ENCODE results near the gene KLF17.
"Not testable (repeated sequence)": the region's sequence is repeated elsewhere in the genome, so short reads cannot be mapped to it uniquely, and the experiment has no call there.

Gene KLF17

DNA sequence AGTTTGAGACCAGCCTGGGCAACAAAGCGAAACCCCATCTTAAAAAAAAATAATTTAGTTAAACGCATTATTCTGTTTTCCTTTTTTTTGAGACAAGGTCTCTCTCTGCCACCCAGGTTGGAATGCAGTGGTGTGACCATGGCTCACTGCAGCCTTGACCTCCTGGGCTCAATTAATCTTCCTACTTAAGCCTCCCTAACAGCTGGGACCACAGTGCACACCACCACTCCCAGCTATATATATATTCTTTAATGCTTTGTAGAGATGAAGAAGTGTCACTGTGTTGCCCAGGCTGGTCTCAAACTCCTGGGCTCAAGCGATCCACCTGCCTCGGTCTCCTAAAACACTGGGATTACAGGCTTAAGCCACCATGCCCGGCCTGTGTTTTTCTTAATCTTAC is 7.7 kb upstream of the KLF17 start:
- no peak for DNase-seq

DNA sequence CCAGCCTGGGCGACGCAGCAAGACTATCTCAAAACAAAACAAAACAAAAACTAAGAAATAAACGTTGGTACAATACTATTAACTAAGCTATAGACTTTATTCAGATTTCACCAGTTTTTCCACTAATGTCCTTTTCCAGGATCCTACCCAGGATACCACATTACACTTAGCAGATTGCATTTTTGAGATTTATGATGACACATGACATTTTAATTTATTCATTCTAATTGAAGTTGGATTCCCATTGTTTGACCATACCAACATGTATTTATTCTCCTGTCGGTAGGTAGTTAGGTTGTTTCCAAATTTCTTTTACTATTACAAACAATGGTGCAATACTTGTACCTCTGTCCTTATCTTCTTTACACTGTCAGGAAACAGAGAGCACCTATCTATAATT is 6.8 kb upstream of the KLF17 start:
- DNase-seq: no peak

DNA sequence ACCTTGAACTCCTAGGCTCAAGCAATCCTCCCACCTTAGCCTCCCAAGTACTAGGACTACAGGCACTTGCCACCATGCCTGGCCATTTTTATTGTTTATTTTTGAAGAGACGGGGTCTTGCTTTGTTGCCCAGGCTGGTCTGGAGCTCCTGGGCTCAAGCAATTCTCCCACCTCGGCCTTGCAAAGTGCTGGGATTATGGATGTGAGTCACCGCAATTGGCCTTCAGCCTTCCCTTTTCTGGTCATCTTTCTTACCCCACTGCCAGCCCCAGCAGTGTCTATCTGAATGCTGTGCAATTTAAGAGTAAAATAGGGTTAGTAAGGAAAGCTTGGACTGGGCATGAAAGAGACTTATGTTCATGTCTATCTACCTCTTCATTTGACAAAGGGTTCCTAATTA is 6.1 kb upstream of the KLF17 start:
- no peak for DNase-seq

DNA sequence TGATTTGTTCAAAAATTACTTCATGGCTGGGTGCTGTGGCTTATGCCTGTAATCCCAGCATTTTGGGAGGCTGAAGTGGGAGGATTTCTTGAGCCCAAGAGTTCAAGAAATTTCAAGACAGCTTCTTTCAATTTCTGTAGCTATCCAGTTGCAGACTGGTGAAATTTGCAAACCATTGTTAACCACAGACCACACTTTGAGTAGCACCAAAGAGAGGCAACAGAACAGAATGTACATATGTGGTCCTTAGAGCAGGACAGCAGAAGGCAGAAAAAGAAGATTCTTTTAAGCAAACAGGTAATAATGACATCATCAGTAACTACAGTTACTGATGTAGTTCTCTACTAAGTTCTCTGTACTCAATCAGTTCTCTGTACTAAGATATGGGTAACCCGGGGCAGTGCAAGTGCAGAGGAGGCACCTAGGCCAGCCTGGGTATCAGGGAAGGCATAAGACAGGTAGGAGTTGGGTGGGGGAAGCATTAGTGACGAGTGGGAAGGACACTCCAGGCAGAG is 5.5 kb upstream of the KLF17 start:
- DNase-seq: no peak

DNA sequence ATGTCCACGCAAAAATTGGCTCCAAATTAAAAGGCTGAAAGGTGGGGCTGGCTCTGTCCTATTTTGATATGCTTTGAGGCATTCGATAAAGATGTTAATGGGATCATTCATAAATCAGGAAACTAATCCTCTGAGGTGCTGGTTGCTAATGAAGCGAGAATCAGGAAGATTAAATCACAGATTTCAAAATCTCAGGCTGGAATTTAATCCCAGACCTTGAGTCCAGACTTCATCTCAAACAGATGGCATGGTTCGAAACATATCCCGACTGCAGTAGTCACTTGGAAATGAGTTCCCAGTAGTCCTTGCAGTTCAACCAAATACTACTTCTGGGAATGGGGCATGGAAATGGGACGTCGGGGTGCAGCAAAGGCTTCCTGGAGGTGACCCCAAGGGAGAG is 4.5 kb upstream of the KLF17 start:
- no peak for DNase-seq

DNA sequence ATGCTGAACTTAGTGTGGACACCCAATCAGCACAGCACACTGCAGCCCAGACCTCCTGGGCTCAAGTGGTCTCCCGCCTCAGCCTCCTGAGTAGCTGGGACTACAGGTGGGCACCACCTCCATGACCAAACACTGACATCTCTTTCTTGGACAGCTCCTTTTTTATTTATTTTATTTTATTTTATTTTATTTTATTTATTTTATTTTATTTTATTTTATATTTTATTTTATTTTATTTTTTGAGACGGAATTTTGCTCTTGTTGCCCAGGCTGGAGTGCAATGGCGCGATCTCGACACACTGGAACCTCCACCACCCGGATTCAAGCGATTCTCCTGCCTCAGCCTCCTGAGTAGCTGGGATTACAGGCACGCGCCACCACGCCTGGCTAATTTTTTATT is 1.3 kb upstream of the KLF17 start:
- not testable (repeated sequence) for DNase-seq

DNA sequence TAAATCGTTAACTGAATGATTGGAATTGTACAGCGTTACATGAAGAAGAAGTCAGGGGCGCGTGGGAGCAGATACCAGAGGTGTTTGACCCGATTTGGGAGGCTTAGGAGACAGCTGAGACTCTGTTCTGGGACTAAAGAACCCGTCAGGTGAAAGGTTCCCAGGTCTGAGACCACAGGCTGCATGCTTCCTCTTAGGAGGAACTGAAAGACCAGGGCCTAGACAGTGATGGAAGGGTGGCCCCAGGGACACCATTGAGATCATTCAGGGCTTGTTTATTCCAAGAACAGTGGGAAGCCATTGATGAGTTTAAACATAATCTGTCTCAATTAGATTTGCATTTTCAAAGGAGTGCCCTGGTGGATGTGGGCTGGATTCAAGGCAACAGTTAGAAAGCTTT is 904 bp downstream of the KLF17 start:
- no peak for DNase-seq

DNA sequence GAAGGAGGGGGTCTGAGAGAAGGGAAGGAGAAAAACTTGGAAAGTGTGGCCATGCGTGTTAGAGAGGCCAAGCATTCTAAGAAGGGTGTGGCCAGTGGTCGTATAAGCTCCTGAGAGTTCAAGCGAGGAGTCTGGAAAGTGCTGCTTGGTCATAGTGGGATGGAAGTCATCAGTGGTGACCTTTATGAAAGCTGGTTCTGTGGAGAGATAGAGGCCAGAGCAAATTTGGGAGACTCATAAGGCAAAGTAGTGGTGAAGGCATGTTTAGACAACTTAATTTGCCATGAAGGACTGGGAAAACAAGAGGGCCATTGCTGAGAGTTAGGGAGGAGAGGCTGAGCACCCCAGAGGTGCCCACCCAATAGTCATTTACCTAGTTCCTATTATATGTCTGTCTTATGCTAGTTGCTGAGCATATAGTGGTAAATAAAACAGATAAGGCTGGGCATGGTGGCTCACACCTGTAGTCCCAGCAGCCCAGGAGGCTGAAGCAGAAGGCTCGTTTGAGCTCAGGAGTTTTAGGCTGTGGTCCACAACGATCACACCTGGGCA is 1.9 kb downstream of the KLF17 start:
- no peak for DNase-seq

DNA sequence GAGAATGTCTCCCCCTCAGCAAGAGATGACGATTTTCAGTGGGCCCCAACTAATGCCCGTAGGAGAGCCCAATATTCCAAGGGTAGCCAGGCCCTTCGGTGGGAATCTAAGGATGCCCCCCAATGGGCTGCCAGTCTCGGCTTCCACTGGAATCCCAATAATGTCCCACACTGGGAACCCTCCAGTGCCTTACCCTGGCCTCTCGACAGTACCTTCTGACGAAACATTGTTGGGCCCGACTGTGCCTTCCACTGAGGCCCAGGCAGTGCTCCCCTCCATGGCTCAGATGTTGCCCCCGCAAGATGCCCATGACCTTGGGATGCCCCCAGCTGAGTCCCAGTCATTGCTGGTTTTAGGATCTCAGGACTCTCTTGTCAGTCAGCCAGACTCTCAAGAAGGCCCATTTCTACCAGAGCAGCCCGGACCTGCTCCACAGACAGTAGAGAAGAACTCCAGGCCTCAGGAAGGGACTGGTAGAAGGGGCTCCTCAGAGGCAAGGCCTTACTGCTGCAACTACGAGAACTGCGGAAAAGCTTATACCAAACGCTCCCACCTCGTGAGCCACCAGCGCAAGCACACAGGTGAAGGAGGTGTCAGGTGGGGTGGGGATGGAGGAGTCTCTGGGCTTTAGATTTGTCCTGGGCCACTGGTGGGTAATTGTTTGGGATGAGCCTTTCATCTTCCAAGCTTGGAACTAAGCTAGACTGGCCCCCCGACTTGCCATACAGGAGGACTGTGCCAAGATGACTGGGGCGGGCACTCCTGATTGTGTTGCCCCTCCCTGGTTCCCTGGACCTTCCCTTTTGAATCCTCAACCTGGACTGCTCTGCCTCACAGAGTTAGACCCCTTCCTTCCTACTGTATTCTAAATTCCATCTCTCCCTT is 11.2 kb downstream of the KLF17 start:
- DNase-seq: no peak

DNA sequence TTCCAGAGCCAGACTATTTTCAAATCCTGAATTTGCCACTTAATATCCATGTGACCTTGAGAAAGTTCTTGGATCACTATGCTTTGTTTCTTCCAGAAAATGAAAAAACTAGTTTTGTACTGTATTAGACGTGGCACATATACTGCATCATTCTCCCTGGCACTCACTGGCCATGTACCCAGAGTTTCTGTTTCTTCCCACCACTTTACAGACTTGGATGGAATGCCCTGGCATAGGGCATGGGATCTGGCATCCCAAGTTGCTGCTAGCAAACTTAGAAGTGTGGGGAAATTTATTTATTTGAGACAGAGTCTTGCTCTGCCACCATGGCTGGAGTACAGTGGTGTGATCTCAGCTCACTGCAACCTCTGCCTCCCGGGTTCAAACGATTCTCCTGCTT is 12.8 kb downstream of the KLF17 start:
- no peak for DNase-seq

DNA sequence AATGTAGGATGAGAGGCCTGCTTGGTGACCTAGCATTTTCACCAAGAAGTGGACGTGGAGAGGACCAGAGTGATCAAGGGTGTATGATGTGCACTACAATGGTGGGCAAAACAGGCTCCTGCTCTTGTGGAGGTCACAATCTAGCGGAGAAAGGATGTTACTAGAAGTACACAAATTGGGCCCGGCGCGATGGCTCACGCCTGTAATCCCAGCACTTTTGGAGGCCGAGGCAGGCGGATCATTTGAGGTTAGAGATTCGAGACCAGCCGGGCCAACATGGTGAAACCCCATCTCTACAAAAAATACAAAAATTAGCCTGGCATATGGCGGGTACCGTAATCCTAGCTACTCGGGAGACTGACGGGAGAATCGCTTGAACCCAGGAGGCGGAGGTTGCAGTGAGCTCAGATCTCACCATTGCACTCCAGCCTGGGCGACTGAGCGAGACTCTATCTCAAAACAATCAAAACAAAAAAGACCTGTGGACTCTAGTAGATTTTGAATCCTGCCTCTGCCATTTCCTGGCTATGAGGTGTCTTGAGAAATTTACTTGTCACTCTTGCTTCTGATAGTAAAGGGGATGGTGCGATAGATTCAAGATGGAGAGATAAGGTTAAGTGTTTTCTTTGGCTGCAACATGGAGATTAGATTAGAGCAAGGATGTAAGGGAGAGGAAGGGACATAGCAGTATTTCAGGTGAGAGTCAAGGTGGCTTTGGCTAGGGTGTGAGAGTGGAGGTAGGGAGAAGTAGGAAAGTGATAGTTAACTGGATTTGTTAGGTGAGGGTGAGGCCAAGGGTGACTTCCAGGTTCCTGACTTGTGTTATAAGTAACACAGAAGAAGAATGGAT is 15.7 kb downstream of the KLF17 start:
- DNase-seq: no peak

DNA sequence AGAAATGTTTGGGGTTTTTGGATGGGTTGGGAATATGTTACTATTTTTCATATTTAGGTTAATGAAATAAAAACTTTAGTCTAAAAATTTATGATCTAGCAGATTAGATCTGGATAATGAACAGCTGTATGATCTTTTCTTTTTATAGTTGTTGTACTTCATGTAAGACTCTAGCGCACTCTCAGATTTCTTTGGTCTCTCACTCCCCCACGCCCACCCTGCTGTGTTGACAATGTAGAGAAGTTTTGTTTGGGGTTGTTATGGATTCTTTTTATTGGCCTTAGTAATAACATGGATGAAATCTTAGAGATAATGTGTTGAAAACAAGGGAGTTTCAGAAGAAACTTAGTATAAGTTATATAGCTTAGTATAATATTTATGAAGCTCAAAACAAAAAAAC is 17.3 kb downstream of the KLF17 start:
- no peak for DNase-seq

DNA sequence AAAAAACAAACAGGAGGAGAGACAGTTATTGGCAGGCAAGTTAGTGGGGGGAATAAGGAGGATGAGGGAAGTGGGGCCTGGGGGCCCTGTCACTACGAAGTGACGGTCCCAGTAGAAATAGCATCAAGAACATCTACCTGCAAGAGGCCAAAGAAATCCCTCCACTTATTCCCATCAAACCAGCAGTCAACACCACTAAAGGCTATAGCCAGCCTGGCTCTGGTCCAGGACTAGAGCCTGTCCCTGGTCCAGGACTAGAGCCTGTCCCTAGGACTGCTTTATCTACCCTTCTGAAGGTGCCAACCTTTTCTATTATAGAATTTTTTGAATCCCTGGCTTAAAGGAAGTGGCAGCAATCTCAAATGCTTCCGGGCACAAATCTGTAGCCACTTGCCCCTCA is 19.6 kb downstream of the KLF17 start:
- no peak for DNase-seq

DNA sequence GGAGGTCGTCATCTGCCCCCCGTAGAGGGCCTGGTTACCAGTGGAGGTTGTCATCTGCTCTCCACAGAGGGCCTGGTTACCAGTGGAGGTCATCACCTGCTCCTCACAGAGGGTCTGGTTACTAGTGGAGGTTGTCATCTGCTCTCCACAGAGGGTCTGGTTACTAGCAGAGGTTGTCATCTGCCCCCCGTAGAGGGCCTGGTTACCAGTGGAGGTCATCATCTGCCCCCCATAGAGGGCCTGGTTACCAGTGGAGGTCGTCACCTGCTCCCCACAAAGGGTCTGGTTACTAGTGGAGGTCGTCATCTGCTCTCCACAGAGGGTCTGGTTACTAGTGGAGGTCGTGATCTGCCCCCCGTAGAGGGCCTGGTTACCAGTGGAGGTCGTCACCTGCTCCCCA is 20.9 kb downstream of the KLF17 start:
- not testable (repeated sequence) for DNase-seq

DNA sequence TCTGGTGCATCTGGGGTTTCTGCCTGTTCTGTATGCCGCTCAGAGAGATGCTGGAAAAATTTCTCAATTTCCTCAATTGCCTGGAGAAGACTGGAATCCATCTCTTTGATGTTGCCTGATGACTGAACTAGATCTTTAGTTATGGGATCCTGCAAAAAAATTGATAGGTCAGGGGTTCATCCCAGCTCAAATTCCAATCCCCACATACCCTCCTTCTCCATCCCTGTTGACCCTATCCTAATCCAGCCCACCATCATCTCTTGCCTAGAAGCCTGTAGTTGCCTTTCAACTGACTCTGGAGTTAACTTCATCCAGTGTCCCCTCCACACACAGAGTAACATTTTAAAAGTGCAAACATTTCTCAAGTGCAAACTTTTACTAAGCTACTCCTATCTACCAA is 22.9 kb downstream of the KLF17 start, which contains the start of gene KLF18:
Gene KLF18 (minus strand): TSS at position 101 of the 400 bp plus-strand sequence. CDS start 0 bp downstream, at position 101.
- DNase-seq: no peak

DNA sequence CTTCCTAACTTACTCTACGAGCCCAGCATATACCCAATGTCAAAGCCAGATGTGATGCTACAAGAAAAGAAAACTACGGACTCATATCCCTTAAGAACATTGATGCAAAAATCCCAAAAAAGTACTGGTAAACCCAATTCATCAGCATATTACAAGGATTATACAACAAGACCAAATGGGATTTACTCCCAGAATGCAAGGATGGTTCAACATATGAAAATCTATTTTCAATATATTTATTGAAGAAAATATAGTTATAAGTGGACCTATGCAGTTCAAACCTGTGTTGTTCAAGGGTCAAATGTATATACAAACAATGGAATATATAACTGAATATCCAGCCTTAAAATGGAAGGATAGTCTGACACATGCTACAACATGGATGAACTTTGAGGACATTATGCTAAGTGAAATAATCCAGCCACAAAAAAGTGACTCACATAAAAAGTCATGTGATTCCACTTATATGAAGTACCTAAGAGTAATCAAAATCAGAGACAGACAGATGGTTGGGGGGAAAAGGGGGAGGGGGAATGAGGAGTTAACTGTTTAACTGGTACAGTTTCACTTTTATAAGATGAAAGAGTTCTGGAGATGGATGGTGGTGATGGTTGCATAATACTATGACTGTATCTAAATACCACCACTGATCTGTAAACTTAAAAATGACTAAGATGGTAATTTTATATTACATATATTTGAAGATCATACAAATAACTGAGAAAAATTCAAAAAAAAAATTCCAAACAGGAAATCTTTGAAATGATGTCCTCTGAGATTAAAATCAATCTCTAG is 26.5 kb downstream of the KLF17 start:
- no peak for DNase-seq

DNA sequence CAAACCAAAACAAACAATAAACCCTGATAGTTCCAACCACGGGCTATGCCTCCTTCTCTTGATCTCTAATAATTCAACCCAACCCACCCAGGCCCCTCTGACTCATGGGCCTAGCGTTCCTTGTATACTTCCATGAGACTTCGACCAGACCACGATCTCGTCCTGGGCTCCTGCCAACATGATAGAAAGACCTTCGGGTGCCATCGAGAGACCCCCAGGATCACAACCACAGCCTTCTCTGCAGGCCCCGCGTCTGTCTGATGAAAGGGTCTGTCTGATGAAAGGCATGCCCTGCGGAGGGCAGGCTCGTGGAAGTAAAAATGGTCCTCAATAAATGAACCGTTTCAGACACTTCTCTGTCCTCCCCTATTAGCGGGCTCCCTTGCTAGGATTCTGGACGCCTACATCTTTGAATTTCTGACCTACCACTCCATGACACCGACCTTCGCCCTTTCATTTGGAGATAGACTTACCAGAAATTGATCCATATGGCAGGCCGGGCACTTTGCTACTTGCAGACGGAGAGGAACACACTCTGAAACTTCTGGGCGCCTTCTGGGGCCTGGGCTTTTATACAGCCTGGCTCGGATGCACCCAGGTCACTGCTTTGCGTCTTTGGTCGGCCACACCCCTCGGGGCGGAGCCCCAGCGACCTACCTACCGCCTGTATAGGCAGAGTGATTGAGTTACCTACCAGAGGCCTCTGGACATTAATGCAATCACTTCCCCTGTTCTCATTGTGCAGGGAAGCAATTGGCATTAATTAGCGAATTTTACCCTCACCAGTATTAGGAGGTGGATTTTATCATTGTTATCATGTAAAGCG is 28.1 kb downstream of the KLF17 start:
- DNase-seq: no peak

DNA sequence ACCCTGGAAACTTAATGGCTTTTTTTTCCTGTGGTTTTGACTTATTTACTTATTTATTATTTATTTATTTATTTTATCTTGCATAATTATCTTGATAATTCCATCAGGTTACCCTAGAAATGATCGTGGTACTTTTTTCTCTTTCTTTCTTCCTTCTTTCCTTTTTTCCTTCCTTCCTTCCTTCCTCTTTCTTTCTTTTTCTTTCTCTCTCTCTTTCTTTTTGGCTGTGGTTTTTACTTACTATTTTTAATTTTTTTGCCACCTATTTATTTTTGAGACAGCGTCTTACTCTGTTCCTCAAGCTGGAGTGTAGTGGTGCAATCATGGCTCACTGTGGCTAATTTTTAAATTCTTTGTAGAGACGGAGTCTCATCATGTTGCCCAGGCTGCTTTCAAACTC is 29.0 kb downstream of the KLF17 start:
- DNase-seq: no peak

DNA sequence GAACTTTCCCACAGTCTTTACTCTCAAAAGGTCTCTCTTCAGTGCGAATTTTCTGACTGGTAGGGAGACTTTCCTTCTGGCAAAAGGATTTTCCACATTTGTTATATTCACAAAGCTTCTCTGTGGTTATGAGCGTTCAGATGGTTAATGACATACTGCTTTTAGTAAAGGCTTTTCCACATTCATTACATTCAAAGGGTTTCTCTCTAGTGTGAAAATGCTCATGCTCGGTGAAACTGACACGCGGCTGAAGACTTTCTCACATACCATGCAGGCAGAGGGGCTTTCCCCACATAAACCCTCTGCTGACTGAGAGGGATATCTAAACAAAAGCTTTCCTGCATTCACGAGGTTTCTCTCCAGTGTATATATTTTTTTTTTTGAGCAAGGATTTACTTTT is 32.7 kb downstream of the KLF17 start:
- DNase-seq: no peak

DNA sequence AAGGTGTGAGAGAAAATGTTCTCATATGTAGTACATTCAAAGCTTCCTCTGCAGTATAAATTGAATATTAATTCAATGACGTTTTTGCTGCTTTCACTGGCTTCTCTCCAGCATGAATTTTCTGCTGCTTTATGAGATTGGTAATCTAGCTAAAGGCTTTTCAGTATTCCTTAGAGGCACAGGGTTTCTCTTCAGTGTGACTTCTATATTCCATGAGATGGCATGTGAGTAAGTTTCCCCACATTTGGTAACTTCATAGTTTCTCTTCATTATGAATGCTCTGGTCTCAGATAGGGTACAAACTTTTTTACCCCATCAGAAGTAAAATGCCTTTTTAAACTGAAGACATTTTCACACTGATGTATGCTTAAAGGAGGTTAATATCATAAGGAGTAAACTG is 33.2 kb downstream of the KLF17 start:
- DNase-seq: no peak

DNA sequence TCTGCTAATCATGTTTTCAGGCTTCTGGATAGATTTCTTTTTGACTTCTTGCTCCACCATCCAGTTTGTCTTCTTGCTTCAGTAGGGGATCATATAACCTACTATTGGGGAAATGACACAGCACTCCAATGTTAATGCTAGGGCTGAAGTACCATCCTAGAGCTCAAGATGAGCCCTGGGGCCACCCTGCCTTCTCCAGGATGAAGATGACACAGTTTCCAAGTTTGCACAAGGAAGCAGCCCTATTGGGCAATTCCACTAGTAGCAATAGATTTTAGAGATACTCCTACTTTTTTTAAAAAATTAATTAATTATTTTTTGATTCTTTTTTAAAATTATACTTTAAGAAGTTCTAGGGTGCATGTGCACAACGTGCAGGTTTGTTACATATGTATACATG is 34.1 kb downstream of the KLF17 start:
- no peak for DNase-seq

DNA sequence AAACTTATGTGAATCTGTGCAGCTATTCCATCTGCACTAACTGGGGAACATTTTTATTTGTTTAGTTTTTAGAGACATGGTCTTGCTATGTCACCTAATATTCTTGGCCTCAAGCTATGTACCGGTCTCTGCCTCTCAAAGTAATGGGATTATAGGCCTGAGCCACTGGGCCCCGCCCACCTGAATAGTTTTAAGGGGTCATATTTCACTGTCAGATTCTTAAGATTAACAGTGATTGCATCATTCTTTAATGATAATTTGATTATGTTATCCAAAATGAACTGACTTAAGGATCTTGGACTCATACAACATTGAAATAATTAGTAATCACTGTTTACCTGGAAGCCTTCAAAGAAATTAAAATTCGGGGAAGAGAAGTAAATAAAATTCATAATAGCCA is 35.4 kb downstream of the KLF17 start:
- DNase-seq: peak in 1 of 2 experiments; percentile 6

Measured in NCI-H1930 (cell line).